K562 (cell line): ENCODE data around the gene CHRNB4. TPM values are rescaled to one million over a fixed set of nuclear protein-coding genes. Genes with fewer than 3 reads are reported as not detected.

Experiments used
- ATAC-seq: fragments of 200-7000 bp; cut with Tn5 transposase; 3 replicates; pipeline ENCODE4 v1.9.1; 2020; ENCODE audit warnings: moderate library complexity
- BruUV-seq: library from RNA; stranded (reverse); fragments of 400-500 nt; replicated peaks from 2 replicates; lab custom pipeline; 2021; lab: Mats Ljungman, UMichigan
- CTCF ChIA-PET: fragments of 300-600 bp; formaldehyde crosslinking; extraction: SDS; loops from one replicate; lab custom pipeline; 2021; ENCODE audit warnings: low intra/inter-chr PET ratio; lab: Yijun Ruan, JAX
- POLR2A ChIA-PET: fragments of 300-600, 350-650 bp; sonication (Branson Sonifier 250); formaldehyde crosslinking; extraction: SDS; loops from one replicate; lab custom pipeline; 2021; ENCODE audit warnings: antibody characterized with exemption, inconsistent platforms; lab: Yijun Ruan, JAX
- DNase-seq, 4 experiments: peaks; one replicate each; pipeline versions ENCODE4 v3.0.0 to v3.0.0-alpha.2; 2011 to 2018; ENCODE audit warnings: low spot score in 3 of 4, mixed read lengths in 3 of 4; ENCODE audit errors: extremely low read depth in 1 of 4
- FAIRE-seq: peaks from 2 replicates; lab custom pipeline; 2011; peaks lifted over from hg19 to GRCh38; lab: Jason Lieb, UNC
- H2AFZ ChIP-seq: 2 replicates; pipeline ENCODE4 v1.6.0; 2011; ENCODE audit warnings: low read depth, low read length, control low read depth, inconsistent platforms
- H3K27ac ChIP-seq: fragments of 200-600 bp; 3 replicates; pipeline ENCODE4 v1.8.0; 2011; ENCODE audit warnings: low read depth, mild to moderate bottlenecking, control low read depth, inconsistent platforms, low read length, moderate library complexity, mixed read lengths; ENCODE audit errors: extremely low read depth
- H3K27me3 ChIP-seq, 2 experiments: fragments of 300-600 bp in 1 of 2; 2 replicates in 1 of 2; 3 replicates in 1 of 2; pipeline versions ENCODE4 v1.6.0 to v1.8.0; 2011; ENCODE audit warnings: inconsistent platforms in 2 of 2, low read length in 2 of 2, mild to moderate bottlenecking in 1 of 2, mixed read lengths in 1 of 2, moderate library complexity in 1 of 2; ENCODE audit not compliant: control insufficient read depth in 2 of 2, insufficient read depth in 2 of 2
- H3K36me3 ChIP-seq: fragments of 300-600 bp; 3 replicates; pipeline ENCODE4 v1.8.0; 2011; ENCODE audit warnings: mild to moderate bottlenecking, low read length, inconsistent platforms; ENCODE audit not compliant: control insufficient read depth, insufficient read depth
- H3K4me1 ChIP-seq, 2 experiments: fragments of 200-600 bp in 1 of 2; replicated peaks in 1 of 2; 2 replicates in 1 of 2; 3 replicates in 1 of 2; pipeline versions ENCODE4 v1.5.1 to v1.8.0; 2011; ENCODE audit warnings: inconsistent platforms in 2 of 2, low read length in 2 of 2, mild to moderate bottlenecking in 1 of 2, mixed read lengths in 1 of 2, moderate library complexity in 1 of 2; ENCODE audit not compliant: control insufficient read depth in 2 of 2, insufficient read depth in 2 of 2
- H3K4me2 ChIP-seq: 2 replicates; pipeline ENCODE4 v1.6.1; 2011; ENCODE audit warnings: low read length, control low read depth, inconsistent platforms, mixed read lengths; ENCODE audit not compliant: insufficient read depth
- H3K4me3 ChIP-seq: fragments of 200-600 bp; sonication (generic), shearing (Covaris generic); 2 replicates; pipeline ENCODE4 v1.5.1; 2016; ENCODE audit warnings: control low read depth, inconsistent platforms
- H3K79me2 ChIP-seq: fragments of 200-600 bp; 3 replicates; pipeline ENCODE4 v1.8.0; 2011; ENCODE audit warnings: low read length, inconsistent platforms; ENCODE audit not compliant: control insufficient read depth, insufficient read depth
- H3K9ac ChIP-seq, 2 experiments: 2 replicates each; pipeline versions ENCODE4 v1.6.0 to v1.6.1; 2011; ENCODE audit warnings: low read depth in 2 of 2, low read length in 2 of 2, control low read depth in 1 of 2, inconsistent platforms in 1 of 2, mild to moderate bottlenecking in 1 of 2, mixed read lengths in 1 of 2; ENCODE audit not compliant: insufficient read depth in 1 of 2
- H3K9me1 ChIP-seq: one replicate; pipeline ENCODE4 v1.6.0; 2011; ENCODE audit warnings: inconsistent platforms, mild to moderate bottlenecking, low read length, moderate library complexity; ENCODE audit not compliant: control insufficient read depth, insufficient read depth
- H3K9me3 ChIP-seq: replicated peaks from 2 replicates; pipeline ENCODE4 v1.5.1; 2011; ENCODE audit warnings: low read depth, low read length, inconsistent platforms; ENCODE audit not compliant: control insufficient read depth, insufficient read depth
- H4K20me1 ChIP-seq: replicated peaks from 2 replicates; pipeline ENCODE4 v1.6.1; 2011; ENCODE audit warnings: low read length, inconsistent platforms, mixed read lengths; ENCODE audit not compliant: control insufficient read depth, insufficient read depth
- CLOCK ChIP-seq: fragments of 250-450 bp; sonication (Bioruptor Pico); IDR thresholded peaks from 2 replicates; pipeline ENCODE4 v1.4.0; 2020; ENCODE audit warnings: mild to moderate bottlenecking, moderate library complexity, borderline replicate concordance
- CSDE1 ChIP-seq, 2 experiments: fragments of 450-650 bp; IDR thresholded peaks; 2 replicates each; pipeline ENCODE4 v1.6.1; 2016; ENCODE audit warnings: mild to moderate bottlenecking in 1 of 2
- FOS ChIP-seq: IDR thresholded peaks from 3 replicates; pipeline ENCODE4 v1.6.1; 2011; ENCODE audit not compliant: insufficient read length; ENCODE audit errors: extremely low read depth
- GTF2F1 ChIP-seq: IDR thresholded peaks from 2 replicates; pipeline ENCODE4 v1.6.1; 2011; ENCODE audit warnings: low read depth, low read length, improper control_type of control experiment
- MBD2 ChIP-seq: sonication (generic); IDR thresholded peaks from 2 replicates; pipeline ENCODE4 v1.6.1; 2016; ENCODE audit warnings: low read depth, borderline replicate concordance
- NFIC ChIP-seq: fragments of 450-650 bp; IDR thresholded peaks from 2 replicates; pipeline ENCODE4 v1.6.1; 2017; ENCODE audit warnings: mild to moderate bottlenecking, inconsistent platforms
- RAD21 ChIP-seq, 2 experiments: fragments of 250-450 bp in 1 of 2; fragments of 450-650 bp in 1 of 2; sonication (Bioruptor Pico) in 1 of 2; formaldehyde crosslinking in 1 of 2; IDR thresholded peaks in 1 of 2; conservative IDR thresholded peaks in 1 of 2; 2 replicates each; pipeline versions ENCODE4 v1.4.0 to v1.8.0; 2020 to 2022; ENCODE audit warnings: mild to moderate bottlenecking in 2 of 2, moderate library complexity in 1 of 2
- SIN3A ChIP-seq, 2 experiments: fragments of 150-350 bp in 1 of 2; IDR thresholded peaks; 2 replicates each; pipeline ENCODE4 v1.6.1; 2011 to 2016; ENCODE audit warnings: borderline replicate concordance in 2 of 2, low read depth in 2 of 2, low read length in 2 of 2, mild to moderate bottlenecking in 2 of 2, moderate library complexity in 2 of 2; ENCODE audit not compliant: control insufficient read depth in 1 of 2
- SREBF1 ChIP-seq: fragments of 150-350 bp; IDR thresholded peaks from 2 replicates; pipeline ENCODE4 v1.6.1; 2014; ENCODE audit warnings: antibody characterized with exemption, low read depth, low read length, borderline replicate concordance
- TEAD1 ChIP-seq, 2 experiments: fragments of 450-650 bp in 1 of 2; sonication (generic) in 1 of 2; formaldehyde crosslinking; IDR thresholded peaks; 2 replicates each; pipeline versions ENCODE4 v1.4.0 to v1.8.0; 2020 to 2022; ENCODE audit warnings: mild to moderate bottlenecking in 2 of 2, missing genetic modification reagents in 1 of 2
- THRAP3 ChIP-seq: fragments of 450-650 bp; IDR thresholded peaks from 2 replicates; pipeline ENCODE4 v1.6.1; 2016; ENCODE audit warnings: mild to moderate bottlenecking, inconsistent platforms, borderline replicate concordance
- ZFP36 ChIP-seq: fragments of 150-350 bp; IDR thresholded peaks from 2 replicates; pipeline ENCODE4 v1.6.1; 2018; ENCODE audit warnings: low read length, low read depth; ENCODE audit not compliant: partially characterized antibody
- ZNF165 ChIP-seq: fragments of 250-450 bp; sonication (Bioruptor Pico); IDR thresholded peaks from 2 replicates; pipeline ENCODE4 v1.4.0; 2020; ENCODE audit warnings: borderline replicate concordance
- ZNF445 ChIP-seq: fragments of 250-450 bp; sonication (Bioruptor Pico); IDR thresholded peaks from 2 replicates; pipeline ENCODE4 v1.4.0; 2020; ENCODE audit warnings: low read depth, mild to moderate bottlenecking, moderate library complexity
- WGBS: fragments of 100-300 bp; shearing (Covaris generic); methylation state at CpG from one replicate; pipeline ENCODE4 v1.1.6; 2016; ENCODE audit warnings: low coverage, mixed read lengths; ENCODE audit not compliant: insufficient coverage; ENCODE audit errors: missing lambda C conversion rate; 5-methylcytosine and 5-hydroxymethylcytosine counted together
- in situ Hi-C: fragments of 300-500 bp; cut with MboI; formaldehyde crosslinking; loops from 4 replicates; pipeline ENCODE4 v1.15.0; 2018; ENCODE audit warnings: inconsistent platforms, mixed read lengths
- intact Hi-C: fragments of 100-400 bp; cut with micrococcal nuclease; formaldehyde crosslinking; loops from 2 replicates; pipeline ENCODE4 v1.14.2; 2022
- polyA plus RNA-seq, 8 experiments: library from polyadenylated mRNA; depleted of rRNA in 4 of 8; stranded (reverse) in 5 of 8; unstranded in 3 of 8; fragments of >200 nt; fragmentation: Nextera tagmentation in 2 of 8; fragmentation: Illumina TruSeq in 1 of 8; extraction: Ambion mirVana in 2 of 8; extraction: Trizol in 1 of 8; gene quantifications; 2 replicates each; pipeline versions ENCODE4 v1.2.1 to v1.2.3, GENCODE V29; 2011 to 2014; ENCODE audit warnings: inconsistent platforms in 1 of 8, missing spikeins in 1 of 8
- total RNA-seq, 7 experiments: library from RNA; depleted of rRNA in 6 of 7; stranded (reverse); fragments of >200 nt in 6 of 7; fragmentation: Illumina TruSeq in 2 of 7; extraction: Trizol in 2 of 7; gene quantifications; 2 replicates each; pipeline versions ENCODE4 v1.2.1 to v1.2.3, GENCODE V29; 2011 to 2021; ENCODE audit warnings: low replicate concordance in 1 of 7

The CHRNB4 gene
- total and polyA plus RNA-seq, 9 of the 15 experiments (the other 6 are each of a cell fraction or from before 2014, with no cell fraction given): 0.08 to 0.18 TPM; not detected in 7

GRCh38 chr15:78619022-78619950 lies 21.7 kb downstream of the CHRNB4 start (continued):
- TF ChIP-seq THRAP3 (no peak), ZFP36 (peak; percentile 85), ZNF165 (CRISPR knock-in tag) (no peak), TEAD1 (CRISPR knock-in tag; IDR thresholded peaks at IDR 0.05) (0 out of 4 replicates have a peak, but pooled peaks of 1 of the 2 experiments have one; percentile 15)

GRCh38 chr15:78618490-78618934 lies 22.5 kb downstream of the CHRNB4 start:
- DNase-seq (peak; percentile 82 to 86 (median 85)), FAIRE-seq (peak; percentile 99), ATAC-seq (peak; percentile 93)
- no peaks in the 10 kb centered on the region for H3K36me3 ChIP-seq
- no peaks in the 10 kb centered on the region for H3K9me1 ChIP-seq
- H3K9me3 ChIP-seq: no peaks in the 10 kb centered on the region
- in situ Hi-C loops (loop anchor here (5.0 kb wide), 1 partner anchor 89 kb away; no protein-coding TSS in a partner anchor), intact Hi-C loops (loop anchor here (1.0 to 5.0 kb wide), 2 partner anchors 91 to 311 kb away; no protein-coding TSS in a partner anchor)
- CTCF ChIA-PET: interaction anchor here (0.6 to 2.0 kb wide), 6 partner anchors 19 to 133 kb away, joined by 3 to 11 read pairs (median 6); no protein-coding TSS in a partner anchor
- H3K4me1 ChIP-seq: peaks cover 0 to 12% of the 10 kb centered on the region in 2 experiments; a peak in 1 of 5 replicates
- peaks cover 21 to 35% of the 10 kb centered on the region in 2 experiments; a peak in 4 of 5 replicates for H3K27me3 ChIP-seq
- no TSS peak for BruUV-seq
- H3K4me2 ChIP-seq: peak overlapping the region; percentile 34; the same call in 1 of the 2 replicates
- no peak overlapping the region for H3K4me3 ChIP-seq
- no peaks in the 10 kb centered on the region; the same call in 1 of the 2 replicates for H4K20me1 ChIP-seq
- H3K27ac ChIP-seq: no peak overlapping the region
- no peak overlapping the region for H3K9ac ChIP-seq
- no peak overlapping the region for H2AFZ ChIP-seq
- WGBS: 1% methylated on average over 8 of the region's 8 CpGs
- POLR2A ChIA-PET: no interaction called here
- no peaks in the 10 kb centered on the region for H3K79me2 ChIP-seq
- TF ChIP-seq NFIC (no peak), FOS (no peak), RAD21 (CRISPR knock-in tag; conservative IDR thresholded peaks at IDR 0.05 in 1 of 2, IDR thresholded peaks at IDR 0.05 in 1 of 2) (peak; percentile 76 to 86), SIN3A (IDR thresholded peaks at IDR 0.05; ENCODE audit: borderline replicate concordance in 2 of 2, control insufficient read depth in 1 of 2, low read depth in 2 of 2, low read length in 2 of 2) (no peak), CLOCK (CRISPR knock-in tag) (no peak), TEAD1 (CRISPR knock-in tag; IDR thresholded peaks at IDR 0.05) (0 out of 4 replicates have a peak, but pooled peaks of 1 of the 2 experiments have one; percentile 22), ZNF445 (CRISPR knock-in tag) (no peak), GTF2F1 (no peak), CSDE1 (IDR thresholded peaks at IDR 0.05) (no peak), MBD2 (no peak), SREBF1 (no peak)
